ENCODE results near the gene RBM14.
"Not testable (repeated sequence)": the region's sequence is repeated elsewhere in the genome, so short reads cannot be mapped to it uniquely, and the experiment has no call there.

Gene RBM14, protein sequence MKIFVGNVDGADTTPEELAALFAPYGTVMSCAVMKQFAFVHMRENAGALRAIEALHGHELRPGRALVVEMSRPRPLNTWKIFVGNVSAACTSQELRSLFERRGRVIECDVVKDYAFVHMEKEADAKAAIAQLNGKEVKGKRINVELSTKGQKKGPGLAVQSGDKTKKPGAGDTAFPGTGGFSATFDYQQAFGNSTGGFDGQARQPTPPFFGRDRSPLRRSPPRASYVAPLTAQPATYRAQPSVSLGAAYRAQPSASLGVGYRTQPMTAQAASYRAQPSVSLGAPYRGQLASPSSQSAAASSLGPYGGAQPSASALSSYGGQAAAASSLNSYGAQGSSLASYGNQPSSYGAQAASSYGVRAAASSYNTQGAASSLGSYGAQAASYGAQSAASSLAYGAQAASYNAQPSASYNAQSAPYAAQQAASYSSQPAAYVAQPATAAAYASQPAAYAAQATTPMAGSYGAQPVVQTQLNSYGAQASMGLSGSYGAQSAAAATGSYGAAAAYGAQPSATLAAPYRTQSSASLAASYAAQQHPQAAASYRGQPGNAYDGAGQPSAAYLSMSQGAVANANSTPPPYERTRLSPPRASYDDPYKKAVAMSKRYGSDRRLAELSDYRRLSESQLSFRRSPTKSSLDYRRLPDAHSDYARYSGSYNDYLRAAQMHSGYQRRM

GRCh38 chr11:66616379-66617154 is at the start of gene RBM14:
RBM14 (plus strand) TSS chr11:66616630; CDS start chr11:66616721, 91 bp downstream.
- DNase-seq, result peak; percentile 92

GRCh38 chr11:66567787-66568123 is 48.7 kb upstream of the RBM14 start:
- DNase-seq, result no peak

DNA sequence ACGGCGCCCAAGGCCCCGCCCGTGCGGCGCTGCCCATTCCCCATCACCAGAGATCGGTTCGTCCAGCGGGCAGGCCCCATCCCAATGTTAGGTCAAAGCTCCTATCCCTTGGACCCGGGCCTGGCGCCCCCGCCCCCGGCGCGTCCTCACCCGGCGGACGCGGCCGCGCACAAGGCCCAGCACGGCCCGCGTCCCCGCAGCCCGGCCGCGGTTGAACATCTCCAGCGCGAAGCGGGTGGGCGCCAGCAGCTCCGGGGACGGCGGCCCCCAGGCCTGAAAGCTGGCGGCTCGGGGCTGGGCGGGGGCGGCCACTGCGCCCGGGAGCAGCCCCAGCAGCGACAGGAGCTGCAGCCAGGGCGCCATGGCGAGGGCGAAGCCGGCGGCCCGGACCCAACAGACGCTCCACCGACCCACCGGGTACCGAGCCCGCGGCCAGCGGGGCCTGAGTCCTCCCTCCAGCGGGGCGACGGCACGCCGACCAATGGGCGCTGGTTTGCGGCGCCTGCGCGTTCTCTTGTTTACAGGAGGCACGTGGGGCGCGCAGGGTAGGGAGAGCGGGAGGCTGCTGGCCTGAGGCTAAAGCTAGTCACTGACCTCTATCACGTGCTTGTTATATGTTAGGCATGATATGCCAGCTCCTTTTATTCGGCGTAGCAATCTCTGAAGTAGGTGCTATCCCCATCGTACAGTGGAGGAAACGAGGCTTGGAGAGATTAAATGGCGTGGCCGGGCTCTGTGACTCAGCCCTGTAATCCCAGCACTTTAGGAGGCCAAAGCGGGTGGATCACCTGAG is 48.1 kb upstream of the RBM14 start, which contains the start of gene CTSF:
TSS of gene CTSF (minus strand) at position 483 of the 793 bp plus-strand sequence. CDS start at position 363, 120 bp downstream.
- DNase-seq, result no peak

DNA sequence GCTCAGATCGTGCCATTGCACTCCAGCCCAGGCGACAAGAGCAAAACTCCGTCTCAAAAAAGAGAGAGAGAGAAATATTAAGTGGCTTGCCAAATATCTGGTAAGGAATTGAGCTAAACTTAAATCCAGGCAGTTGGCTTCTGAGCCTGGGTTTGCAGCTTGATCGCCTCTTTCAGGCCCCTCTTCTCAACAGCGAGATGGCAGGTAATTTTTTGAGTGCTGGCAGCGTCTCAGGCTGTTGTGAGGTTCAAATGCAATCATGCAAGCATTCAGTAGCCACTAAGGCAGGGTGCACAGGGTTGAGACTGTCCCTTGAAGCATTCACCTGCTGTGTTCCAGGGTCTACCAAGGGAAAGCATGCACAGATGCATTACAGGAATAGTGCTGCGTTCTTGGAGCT is 47.4 kb upstream of the RBM14 start:
- DNase-seq, result no peak

GRCh38 chr11:66570079-66570849 is 46.2 kb upstream of the RBM14 start:
- DNase-seq, result no peak

GRCh38 chr11:66570850-66571180 is 45.6 kb upstream of the RBM14 start:
- DNase-seq, result no peak

DNA sequence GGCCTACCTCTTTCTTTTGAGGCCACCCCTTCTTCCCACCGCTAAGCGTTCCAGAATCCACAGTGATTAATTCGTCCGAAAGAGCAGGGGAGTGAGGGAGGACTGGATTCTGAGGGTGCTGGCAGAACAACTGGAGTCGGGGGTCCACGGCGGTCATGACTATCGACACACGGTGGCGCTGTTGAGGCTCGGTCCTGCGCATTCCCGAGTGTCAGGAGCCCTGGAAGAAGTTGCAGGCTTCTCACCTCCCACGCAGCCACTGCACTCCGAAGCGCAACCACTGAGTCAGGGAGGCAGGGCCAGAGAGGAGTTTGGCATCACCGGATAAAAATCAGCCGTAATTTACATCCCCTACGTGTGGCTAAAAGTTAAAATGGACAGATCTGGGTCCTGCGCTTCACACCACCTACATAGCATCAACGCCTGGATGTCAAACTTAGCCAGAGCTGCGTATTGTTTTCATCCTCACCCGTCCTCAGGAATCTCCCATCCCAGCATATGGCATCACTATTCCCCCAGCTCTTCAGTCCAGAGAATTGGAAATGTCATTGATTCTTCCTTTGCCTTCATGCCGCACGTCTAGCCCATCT is 37.3 kb upstream of the RBM14 start:
- DNase-seq, result no peak

GRCh38 chr11:66580803-66581202 is 35.6 kb upstream of the RBM14 start:
- no peak for DNase-seq

DNA sequence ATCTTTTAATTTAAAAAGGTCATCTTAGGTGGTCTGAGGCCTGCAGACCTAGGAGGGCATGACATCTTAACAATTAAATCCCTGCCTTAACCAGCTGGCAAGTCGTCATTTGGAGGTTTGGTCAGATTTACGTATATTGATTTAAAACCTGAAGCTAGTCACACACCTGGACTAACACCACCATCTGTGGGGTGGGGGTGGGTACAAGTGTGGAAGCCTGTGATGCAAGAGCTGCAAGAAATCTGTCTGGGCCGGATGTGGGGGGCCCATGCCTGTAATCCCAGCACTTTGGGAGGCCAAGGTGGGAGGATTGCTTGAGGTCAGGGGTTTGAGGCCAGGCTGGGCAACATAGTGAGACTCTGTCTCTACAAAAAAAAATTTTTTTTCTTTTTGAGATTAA is 35.2 kb upstream of the RBM14 start:
- DNase-seq, result no peak

DNA sequence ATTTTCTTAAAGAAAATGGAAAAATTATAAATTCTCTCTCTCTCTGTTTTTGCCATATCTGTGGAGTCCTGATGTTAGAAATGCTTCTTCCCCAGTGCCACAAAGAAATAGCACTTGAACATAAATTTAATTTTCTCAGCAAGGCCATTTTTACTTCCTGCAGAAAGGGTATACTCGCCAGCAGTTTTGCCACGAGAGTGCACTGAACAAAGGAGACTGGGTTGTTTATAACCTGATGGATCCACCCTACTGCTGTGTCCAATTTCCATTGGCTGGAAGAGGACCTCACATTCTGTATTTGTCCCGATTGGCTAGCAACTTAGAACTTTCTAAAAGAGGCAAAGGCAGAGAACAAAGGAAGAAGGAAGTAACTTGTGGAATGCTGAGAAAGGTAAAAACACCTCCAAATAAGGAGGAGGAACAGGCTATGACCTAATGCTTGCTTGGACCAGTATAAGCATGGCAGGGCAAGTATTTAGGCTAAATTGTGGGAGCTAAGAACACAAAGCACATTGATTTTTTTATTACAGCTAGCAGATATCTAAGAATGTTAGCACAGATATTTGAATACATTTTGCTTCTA is 33.8 kb upstream of the RBM14 start:
- DNase-seq, result not testable (repeated sequence)

DNA sequence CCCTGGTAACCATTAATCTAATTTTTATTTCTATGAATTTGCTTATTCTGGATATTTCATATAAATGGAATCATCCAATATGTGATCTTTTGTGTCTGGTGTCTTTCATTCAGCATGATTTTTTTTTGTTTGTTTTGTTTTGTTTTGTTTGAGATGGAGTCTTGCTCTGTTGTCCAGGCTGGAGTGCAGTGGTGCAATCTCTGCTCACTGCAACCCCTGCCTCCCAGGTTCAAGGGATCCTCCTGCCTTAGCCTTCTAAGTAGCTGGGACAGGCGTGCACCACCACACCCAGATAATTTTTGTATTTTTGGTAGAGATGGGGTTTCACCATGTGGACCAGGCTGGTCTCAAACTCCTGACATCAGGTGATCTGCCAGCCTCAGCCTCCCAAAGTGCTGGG is 31.0 kb upstream of the RBM14 start:
- DNase-seq, result not testable (repeated sequence)

- DNase-seq, result no peak
Observed at GRCh38 chr11:66586136-66586535, 30.3 kb upstream of the RBM14 start.

GRCh38 chr11:66589315-66589714 is 27.1 kb upstream of the RBM14 start:
- DNase-seq, result not testable (repeated sequence)

DNA sequence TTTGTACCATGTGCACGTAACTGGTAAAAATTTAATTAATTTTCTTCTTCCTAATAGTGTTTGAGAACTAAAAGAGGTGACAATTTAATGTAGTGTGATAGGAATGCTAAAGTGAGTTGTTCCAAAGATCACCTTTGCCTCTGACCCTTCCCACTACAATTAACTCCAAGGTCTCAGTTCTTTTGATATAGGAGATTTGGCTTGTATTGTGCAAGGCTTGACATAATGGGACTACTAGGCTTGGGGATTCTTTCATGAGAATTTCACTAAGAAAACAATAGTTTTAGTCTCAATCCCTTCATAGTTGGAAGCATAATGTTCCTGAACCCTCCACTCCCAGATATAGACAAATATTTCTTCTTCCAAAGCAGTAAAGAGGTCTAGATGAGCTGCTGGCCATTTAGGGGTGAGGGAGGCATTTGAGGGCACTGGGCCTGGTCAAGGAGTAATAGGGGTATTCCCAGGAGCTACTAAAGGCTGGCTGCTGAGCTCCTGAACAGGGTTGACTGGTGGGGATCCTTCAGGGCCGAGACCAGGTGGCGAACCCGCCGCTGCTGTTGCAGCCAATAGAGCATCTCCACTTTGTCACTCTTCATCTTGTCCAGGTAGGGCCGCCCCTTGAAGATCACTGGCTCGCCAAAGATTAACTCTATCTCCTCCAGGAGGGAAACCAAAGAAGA is 26.3 kb upstream of the RBM14 start:
- DNase-seq, result no peak

DNA sequence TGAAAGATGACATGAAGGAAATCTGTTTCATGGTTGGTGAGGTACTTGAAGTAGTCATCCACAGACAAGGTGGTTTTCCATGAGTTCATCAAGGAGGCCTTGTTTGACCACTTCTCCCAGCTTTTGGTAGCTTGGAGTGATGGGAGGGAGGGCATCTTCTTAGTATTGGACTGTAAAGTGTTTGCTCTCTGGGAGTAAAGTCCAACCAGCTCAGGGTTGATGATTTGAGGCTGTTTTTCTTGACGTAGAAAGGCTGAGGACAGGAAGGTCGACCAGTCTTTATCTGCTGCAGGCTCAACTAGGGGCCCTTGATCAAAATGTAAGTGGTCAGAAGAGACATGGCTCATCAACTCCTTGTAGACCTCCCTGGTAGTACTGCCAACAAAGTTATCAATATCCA is 25.3 kb upstream of the RBM14 start:
- no peak for DNase-seq

- DNase-seq, result peak; percentile 58
Observed at GRCh38 chr11:66592457-66593302, 23.8 kb upstream of the RBM14 start, which contains the start of the genes CCDC87 and CCS. CCDC87 (minus strand) TSS chr11:66593063; CDS start chr11:66593015, 48 bp downstream. CCS (plus strand) TSS chr11:66593185; CDS start chr11:66593262, 77 bp downstream.

DNA sequence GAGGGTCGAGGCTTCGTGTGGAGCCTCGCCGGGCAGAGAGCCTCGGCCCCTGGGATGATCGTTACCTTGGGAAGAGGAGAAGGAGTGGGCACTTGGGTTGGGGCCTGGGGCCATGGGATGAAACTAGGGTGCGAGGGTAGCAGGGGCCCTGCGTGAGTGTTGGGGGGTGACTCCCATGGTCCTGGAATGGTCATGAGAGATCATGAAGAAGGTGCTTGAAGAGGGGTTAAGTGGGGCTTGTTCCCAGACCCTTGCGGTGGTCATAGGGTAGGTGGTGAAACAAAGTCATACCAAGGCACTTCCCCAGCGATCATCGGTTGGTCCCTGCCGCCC is 23.2 kb upstream of the RBM14 start:
- no peak for DNase-seq

GRCh38 chr11:66593650-66594049 is 22.8 kb upstream of the RBM14 start:
- DNase-seq, result no peak

GRCh38 chr11:66595245-66595904 is 21.1 kb upstream of the RBM14 start:
- no peak for DNase-seq

Data from NCI-H524 treated with DMSO at 0.1 percent for 48 hours (cell line).